BJ (cell line): ENCODE results near the gene LRRC59. TPM values are rescaled to one million over a fixed set of nuclear protein-coding genes. Genes with fewer than 3 reads are reported as not detected.

Experiments used
- CTCF ChIA-PET: fragments of 350-600 bp; formaldehyde crosslinking; extraction: SDS; loops from one replicate; lab custom pipeline; 2021; ENCODE audit warnings: antibody characterized with exemption, inconsistent platforms; lab: Yijun Ruan, JAX
- POLR2A ChIA-PET: fragments of 300-600 bp; sonication (Branson Sonifier 250); formaldehyde crosslinking; extraction: SDS; loops from one replicate; lab custom pipeline; 2021; ENCODE audit warnings: antibody characterized with exemption; lab: Charles Lee
- DNase-seq: peaks from one replicate; pipeline ENCODE4 v3.0.0-alpha.2; 2011; ENCODE audit warnings: low read depth
- H3K27me3 ChIP-seq: 2 replicates; pipeline ENCODE4 v1.6.0; 2011; ENCODE audit warnings: low read length; ENCODE audit not compliant: control insufficient read depth, insufficient read depth
- H3K36me3 ChIP-seq: 2 replicates; pipeline ENCODE4 v1.5.1; 2011; ENCODE audit warnings: low read length; ENCODE audit not compliant: control insufficient read depth, insufficient read depth
- H3K4me3 ChIP-seq: 2 replicates; pipeline ENCODE4 v1.5.1; 2011; ENCODE audit warnings: low read depth, mild to moderate bottlenecking, control low read depth, low read length
- polyA plus RNA-seq: library from polyadenylated mRNA; depleted of rRNA; stranded (reverse); fragments of >200 nt; gene quantifications from 2 replicates; pipeline ENCODE4 v1.2.3, GENCODE V29; 2011
- TF ChIP-seq, protein P1 (sequence below): IDR thresholded peaks from 2 replicates; pipeline ENCODE4 v1.5.1; 2011; ENCODE audit warnings: low read depth, mild to moderate bottlenecking, control low read depth, inconsistent platforms, low read length, moderate library complexity; ENCODE audit not compliant: insufficient read depth

Gene LRRC59
- polyA plus RNA-seq, 1 experiment: 110 TPM

DNA sequence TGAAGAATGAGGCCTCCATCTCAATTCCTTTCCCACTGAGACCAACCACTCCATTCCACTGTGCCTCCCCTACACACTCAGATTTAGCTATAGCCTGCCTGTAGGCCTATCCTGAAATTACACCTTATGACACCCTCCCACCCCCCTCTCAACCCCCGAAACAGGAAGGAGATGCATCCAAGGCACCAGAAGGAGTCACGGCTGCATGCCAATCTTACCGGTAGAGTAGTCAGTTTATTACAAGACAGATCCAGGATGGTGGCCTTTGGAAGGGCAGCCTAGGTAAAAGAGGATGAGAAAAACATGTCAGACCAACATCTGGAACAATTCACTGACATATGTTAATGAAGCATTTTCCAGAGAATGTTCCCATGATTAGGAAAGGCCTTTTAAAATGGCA lies 2.6 kb downstream of the LRRC59 start:
- ChIA-PET CTCF (no interaction called here), POLR2A (interaction anchor here (0.7 kb wide), 1 partner anchor 471 kb away, joined by 6 read pairs; no protein-coding TSS in a partner anchor)
- TF ChIP-seq, protein P1, sequence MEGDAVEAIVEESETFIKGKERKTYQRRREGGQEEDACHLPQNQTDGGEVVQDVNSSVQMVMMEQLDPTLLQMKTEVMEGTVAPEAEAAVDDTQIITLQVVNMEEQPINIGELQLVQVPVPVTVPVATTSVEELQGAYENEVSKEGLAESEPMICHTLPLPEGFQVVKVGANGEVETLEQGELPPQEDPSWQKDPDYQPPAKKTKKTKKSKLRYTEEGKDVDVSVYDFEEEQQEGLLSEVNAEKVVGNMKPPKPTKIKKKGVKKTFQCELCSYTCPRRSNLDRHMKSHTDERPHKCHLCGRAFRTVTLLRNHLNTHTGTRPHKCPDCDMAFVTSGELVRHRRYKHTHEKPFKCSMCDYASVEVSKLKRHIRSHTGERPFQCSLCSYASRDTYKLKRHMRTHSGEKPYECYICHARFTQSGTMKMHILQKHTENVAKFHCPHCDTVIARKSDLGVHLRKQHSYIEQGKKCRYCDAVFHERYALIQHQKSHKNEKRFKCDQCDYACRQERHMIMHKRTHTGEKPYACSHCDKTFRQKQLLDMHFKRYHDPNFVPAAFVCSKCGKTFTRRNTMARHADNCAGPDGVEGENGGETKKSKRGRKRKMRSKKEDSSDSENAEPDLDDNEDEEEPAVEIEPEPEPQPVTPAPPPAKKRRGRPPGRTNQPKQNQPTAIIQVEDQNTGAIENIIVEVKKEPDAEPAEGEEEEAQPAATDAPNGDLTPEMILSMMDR: no peak
- no peak for DNase-seq
- Histone ChIP-seq H3K4me3 (no peak overlapping the region; the same call in none of the 2 replicates), H3K36me3 (peaks cover 23% of the 10 kb centered on the region), H3K27me3 (no peaks in the 10 kb centered on the region)

DNA sequence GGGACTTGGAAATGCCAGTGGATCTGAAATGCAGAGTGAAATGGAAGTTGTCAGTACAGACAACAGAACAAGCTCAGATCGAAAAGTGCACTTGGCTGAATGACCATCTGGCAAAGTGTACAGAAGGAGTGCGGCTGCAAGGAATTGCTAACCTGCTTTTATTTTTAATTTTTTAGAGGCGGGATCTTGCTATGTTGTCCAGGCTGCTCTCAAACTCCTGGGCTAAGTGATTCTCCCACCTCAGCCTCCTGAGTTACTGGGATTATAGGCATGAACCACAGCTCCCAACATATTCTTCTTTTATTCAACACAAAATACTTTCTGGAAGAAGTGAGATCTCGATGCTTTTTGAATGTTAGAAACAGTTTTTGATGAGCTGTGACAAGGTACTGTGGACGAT lies 3.6 kb downstream of the LRRC59 start:
- CTCF ChIA-PET: no interaction called here
- TF ChIP-seq, protein P1: no peak
- POLR2A ChIA-PET: no interaction called here
- peaks cover 28% of the 10 kb centered on the region for H3K36me3 ChIP-seq
- no peak for DNase-seq
- H3K4me3 ChIP-seq: no peak overlapping the region
- H3K27me3 ChIP-seq: no peaks in the 10 kb centered on the region

DNA sequence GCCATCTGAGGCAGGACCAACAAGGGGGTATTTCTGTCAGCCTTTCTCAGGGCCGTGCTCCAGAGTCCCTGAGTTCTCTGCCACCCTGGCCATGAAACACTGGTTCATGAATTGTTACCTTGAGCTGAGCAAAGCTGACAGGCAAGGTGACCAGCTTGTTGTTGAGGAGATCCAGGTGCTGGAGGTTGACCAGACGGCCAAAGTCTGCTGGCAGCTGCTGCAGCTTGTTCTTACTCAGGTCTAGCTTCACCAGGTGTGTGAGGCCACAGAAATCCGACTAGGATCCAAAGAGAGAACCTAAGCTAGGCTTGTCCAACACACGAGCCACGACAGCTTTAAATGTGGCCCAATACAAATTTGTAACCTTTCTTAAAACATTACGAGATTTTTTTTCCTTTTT lies 4.7 kb downstream of the LRRC59 start:
- Histone ChIP-seq H3K4me3 (no peak overlapping the region), H3K36me3 (peaks cover 32% of the 10 kb centered on the region), H3K27me3 (no peaks in the 10 kb centered on the region)
- ChIA-PET CTCF (interaction anchor here (1.0 kb wide), 1 partner anchor 223 kb away, joined by 3 read pairs; no protein-coding TSS in a partner anchor), POLR2A (no interaction called here)
- TF ChIP-seq, protein P1: no peak
- no peak for DNase-seq

DNA sequence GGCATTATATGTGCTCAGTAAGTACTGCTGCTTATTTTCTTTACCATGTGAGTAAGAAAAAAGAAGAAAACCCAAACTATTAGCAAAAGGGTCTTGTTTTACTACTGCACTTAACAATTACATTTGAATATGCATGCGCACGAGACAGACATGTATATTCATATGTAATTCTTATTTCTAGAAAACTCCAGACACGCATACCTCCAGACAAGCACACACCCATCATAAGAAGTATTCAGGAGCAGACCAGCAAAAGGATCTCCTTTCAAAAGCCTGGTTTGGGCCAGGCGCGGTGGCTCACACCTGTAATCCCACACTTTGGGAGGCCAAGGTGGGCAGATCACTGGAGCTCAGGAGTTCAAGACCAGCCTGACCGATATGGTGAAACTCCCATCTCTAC lies 7.8 kb downstream of the LRRC59 start:
- H3K4me3 ChIP-seq: no peak overlapping the region
- TF ChIP-seq, protein P1: no peak
- H3K27me3 ChIP-seq: no peaks in the 10 kb centered on the region
- H3K36me3 ChIP-seq: peaks cover 48% of the 10 kb centered on the region
- DNase-seq: no peak
- ChIA-PET CTCF (interaction anchor here (1.2 to 2.4 kb wide), 2 partner anchors 8 to 18 kb away, joined by 3 to 9 read pairs; partner anchors contain the start of gene LRRC59), POLR2A (interaction anchor here (0.7 kb wide), 1 partner anchor 149 kb away, joined by 4 read pairs; no protein-coding TSS in a partner anchor)

DNA sequence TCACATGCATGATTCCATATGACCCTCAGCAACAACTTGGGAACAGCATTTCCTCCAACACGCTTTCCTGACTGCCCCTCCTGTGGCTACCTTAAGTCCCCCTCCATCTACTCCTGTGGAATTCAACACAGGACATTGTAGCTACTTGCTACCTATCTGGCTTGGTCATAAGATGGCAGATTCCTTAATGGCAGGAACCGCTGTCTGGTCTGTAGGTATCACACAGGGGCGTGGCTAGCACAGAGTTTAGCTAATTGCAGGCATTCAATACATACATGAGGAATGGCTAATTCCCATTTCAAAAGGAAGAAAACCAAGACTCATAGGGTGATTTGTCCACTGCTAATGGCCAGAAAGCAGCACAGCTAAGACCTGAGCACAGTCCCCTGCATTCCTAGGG lies 8.6 kb downstream of the LRRC59 start:
- DNase-seq: no peak
- POLR2A ChIA-PET: no interaction called here
- no peak overlapping the region for H3K4me3 ChIP-seq
- H3K27me3 ChIP-seq: no peaks in the 10 kb centered on the region
- H3K36me3 ChIP-seq: peaks cover 49% of the 10 kb centered on the region
- CTCF ChIA-PET: interaction anchor here (2.4 kb wide), 1 partner anchor 9 kb away, joined by 9 read pairs; the partner anchor contains the start of gene LRRC59
- TF ChIP-seq, protein P1: no peak
